ENCODE data around the gene PFDN5. TPM values are rescaled to one million over a fixed set of nuclear protein-coding genes. Genes with fewer than 3 reads are reported as not detected.
"Not testable (repeated sequence)": the region's sequence is repeated elsewhere in the genome, so short reads cannot be mapped to it uniquely, and the experiment has no call there.

PFDN5 gene
- total and polyA plus RNA-seq, 4 donors = 118 to 245 (median 206) TPM

GRCh38 chr12:53295891-53296219, 513 bp downstream of the PFDN5 start:
- DNase-seq (ENCODE audit: low spot score) = no peak
- no peak for TF ChIP-seq CTCF (IDR thresholded peaks at IDR 0.05; ENCODE audit: low read depth, low read length, missing input control)
- TF ChIP-seq HNF4A (conservative IDR thresholded peaks at IDR 0.05) = no peak
- TF ChIP-seq ZBTB33 (IDR thresholded peaks at IDR 0.05) = no peak
- TF ChIP-seq YY1 (IDR thresholded peaks at IDR 0.05) = no peak
- no peak for TF ChIP-seq RAD21 (IDR thresholded peaks at IDR 0.05)
- TF ChIP-seq EGR1 (IDR thresholded peaks at IDR 0.05; ENCODE audit: low read depth in 2 of 2) = no peak
- no peak for TF ChIP-seq REST (IDR thresholded peaks at IDR 0.05)
- Histone ChIP-seq H3K9me3 (ENCODE audit: control insufficient read depth in 4 of 4, low read length in 3 of 4) (no peaks in the 10 kb centered on the region), H3K4me1 (ENCODE audit: control insufficient read depth in 4 of 4, insufficient read depth in 4 of 4, low read length in 3 of 4) (peaks cover 7 to 33% (median 25%) of the 10 kb centered on the region in 4 donors), H3K9ac (ENCODE audit: low read depth in 1 of 2, low read length in 2 of 2) (peak overlapping the region; percentile 66 to 96), H3K4me3 (ENCODE audit: low read depth in 1 of 3, low read length in 3 of 3) (peak overlapping the region; percentile 74 to 99 (median 83)), H3K27me3 (ENCODE audit: control insufficient read depth in 4 of 4, insufficient read depth in 4 of 4, low read length in 3 of 4) (no peaks in the 10 kb centered on the region), H3K27ac (ENCODE audit: low read depth in 1 of 2, low read length in 2 of 2) (peak overlapping the region; percentile 73 to 79), H3K36me3 (ENCODE audit: control insufficient read depth in 4 of 4, insufficient read depth in 3 of 4, low read depth in 1 of 4, low read length in 3 of 4) (peaks cover 0 to 11% (median 5%) of the 10 kb centered on the region in 4 donors)
- WGBS = 3% methylated on average over 12 of the region's 12 CpGs

- H3K9me3 ChIP-seq (ENCODE audit: control insufficient read depth in 4 of 4, low read length in 3 of 4); H3K9ac ChIP-seq (ENCODE audit: low read depth in 1 of 2, low read length in 2 of 2); H3K27me3 ChIP-seq (ENCODE audit: control insufficient read depth in 4 of 4, insufficient read depth in 4 of 4, low read length in 3 of 4); H3K4me3 ChIP-seq (ENCODE audit: low read depth in 1 of 3, low read length in 3 of 3); H3K27ac ChIP-seq (ENCODE audit: low read depth in 1 of 2, low read length in 2 of 2); DNase-seq (ENCODE audit: low spot score): not testable (repeated sequence)
- WGBS = 97% methylated on average over 10 of the region's 10 CpGs
- H3K4me1 ChIP-seq (ENCODE audit: control insufficient read depth in 4 of 4, insufficient read depth in 4 of 4, low read length in 3 of 4) = peaks cover 7 to 33% (median 25%) of the 10 kb centered on the region in 4 donors
- peaks cover 0 to 11% (median 5%) of the 10 kb centered on the region in 4 donors for H3K36me3 ChIP-seq (ENCODE audit: control insufficient read depth in 4 of 4, insufficient read depth in 3 of 4, low read depth in 1 of 4, low read length in 3 of 4)
Measured at GRCh38 chr12:53297106-53297505, 1.8 kb downstream of the PFDN5 start.

GRCh38 chr12:53298164-53298563, 2.8 kb downstream of the PFDN5 start:
- H3K36me3 ChIP-seq (ENCODE audit: control insufficient read depth in 4 of 4, insufficient read depth in 3 of 4, low read depth in 1 of 4, low read length in 3 of 4) = peaks cover 4 to 8% (median 5%) of the 10 kb centered on the region in 4 donors
- 67% methylated on average over 5 of the region's 5 CpGs for WGBS
- H3K9ac ChIP-seq (ENCODE audit: low read depth in 1 of 2, low read length in 2 of 2) = no peak overlapping the region
- peak overlapping the region in 1 of 2 donors; percentile 23 for H3K27ac ChIP-seq (ENCODE audit: low read depth in 1 of 2, low read length in 2 of 2)
- TF ChIP-seq YY1 (IDR thresholded peaks at IDR 0.05) = no peak
- TF ChIP-seq ATF3 (IDR thresholded peaks at IDR 0.05) = no peak
- no peak for TF ChIP-seq ZBTB33 (IDR thresholded peaks at IDR 0.05)
- TF ChIP-seq EGR1 (IDR thresholded peaks at IDR 0.05; ENCODE audit: low read depth in 2 of 2) = no peak
- H3K4me1 ChIP-seq (ENCODE audit: control insufficient read depth in 4 of 4, insufficient read depth in 4 of 4, low read length in 3 of 4) = peaks cover 7 to 33% (median 25%) of the 10 kb centered on the region in 4 donors
- H3K27me3 ChIP-seq (ENCODE audit: control insufficient read depth in 4 of 4, insufficient read depth in 4 of 4, low read length in 3 of 4) = no peaks in the 10 kb centered on the region
- H3K9me3 ChIP-seq (ENCODE audit: control insufficient read depth in 4 of 4, low read length in 3 of 4) = no peaks in the 10 kb centered on the region
- DNase-seq (ENCODE audit: low spot score) = no peak
- no peak overlapping the region for H3K4me3 ChIP-seq (ENCODE audit: low read depth in 1 of 3, low read length in 3 of 3)

Measured in liver (tissue), 9 donors.